Loucy (cell line): ENCODE data around the gene MOSPD3.

Experiments used
- H2AFZ ChIP-seq: fragments of 200-600 bp; sonication (generic); 2 replicates; pipeline ENCODE4 v1.6.0; 2016; ENCODE audit warnings: antibody characterized with exemption, mild to moderate bottlenecking, low read length, moderate library complexity
- H3F3A ChIP-seq: fragments of 200-600 bp; 2 replicates; pipeline ENCODE4 v1.6.0; 2016; ENCODE audit warnings: antibody characterized with exemption, low read depth, mild to moderate bottlenecking
- H3K27me3 ChIP-seq: fragments of 200-600 bp; sonication (generic); 2 replicates; pipeline ENCODE4 v1.6.1; 2014; ENCODE audit warnings: low read length, mild to moderate bottlenecking; ENCODE audit not compliant: insufficient read depth, poor library complexity, severe bottlenecking
- H3K36me3 ChIP-seq: fragments of 200-600 bp; sonication (generic); 2 replicates; pipeline ENCODE4 v1.6.1; 2016; ENCODE audit warnings: low read length; ENCODE audit not compliant: insufficient read depth
- H3K4me1 ChIP-seq: fragments of 200-600 bp; sonication (generic); 2 replicates; pipeline ENCODE4 v1.5.1; 2014; ENCODE audit warnings: low read length, mild to moderate bottlenecking; ENCODE audit not compliant: insufficient read depth, poor library complexity, severe bottlenecking
- H3K4me2 ChIP-seq: fragments of 200-600 bp; sonication (generic); 2 replicates; pipeline ENCODE4 v1.6.0; 2014; ENCODE audit warnings: antibody characterized with exemption, low read length, low read depth, mild to moderate bottlenecking; ENCODE audit not compliant: poor library complexity, severe bottlenecking
- H3K4me3 ChIP-seq: fragments of 200-600 bp; sonication (generic); 2 replicates; pipeline ENCODE4 v1.5.1; 2014; ENCODE audit warnings: low read length, mild to moderate bottlenecking, mixed read lengths; ENCODE audit not compliant: poor library complexity, severe bottlenecking
- H3K79me2 ChIP-seq: fragments of 200-600 bp; sonication (generic); 2 replicates; pipeline ENCODE4 v1.6.1; 2014; ENCODE audit warnings: low read length; ENCODE audit not compliant: insufficient read depth
- H3K9ac ChIP-seq: fragments of 200-600 bp; sonication (generic); 2 replicates; pipeline ENCODE4 v1.6.0; 2014; ENCODE audit warnings: mild to moderate bottlenecking, low read depth, low read length, moderate library complexity; ENCODE audit not compliant: poor library complexity, severe bottlenecking
- H3K9me2 ChIP-seq: fragments of 200-600 bp; sonication (generic); replicated peaks from 2 replicates; pipeline ENCODE4 v1.6.1; 2016; ENCODE audit warnings: low read depth, low read length, mixed read lengths
- H3K9me3 ChIP-seq: fragments of 200-600 bp; sonication (generic); 2 replicates; pipeline ENCODE4 v1.6.1; 2014; ENCODE audit warnings: mild to moderate bottlenecking, antibody characterized with exemption, low read length, low read depth; ENCODE audit not compliant: insufficient read depth
- H4K20me1 ChIP-seq: fragments of 200-600 bp; sonication (generic); 2 replicates; pipeline ENCODE4 v1.6.0; 2014; ENCODE audit warnings: antibody characterized with exemption, low read length, mild to moderate bottlenecking; ENCODE audit not compliant: insufficient read depth, poor library complexity, severe bottlenecking
- EZH2phosphoT487 ChIP-seq: fragments of 200-600 bp; IDR thresholded peaks from 2 replicates; pipeline ENCODE4 v1.6.1; 2018; ENCODE audit warnings: antibody characterized with exemption, mild to moderate bottlenecking, moderate library complexity, borderline replicate concordance
- TF ChIP-seq, protein P1 (sequence below): fragments of 200-600 bp; sonication (generic); conservative IDR thresholded peaks from 2 replicates; pipeline ENCODE4 v1.5.1; 2014; ENCODE audit warnings: mild to moderate bottlenecking, antibody characterized with exemption, low read length

Gene MOSPD3

DNA sequence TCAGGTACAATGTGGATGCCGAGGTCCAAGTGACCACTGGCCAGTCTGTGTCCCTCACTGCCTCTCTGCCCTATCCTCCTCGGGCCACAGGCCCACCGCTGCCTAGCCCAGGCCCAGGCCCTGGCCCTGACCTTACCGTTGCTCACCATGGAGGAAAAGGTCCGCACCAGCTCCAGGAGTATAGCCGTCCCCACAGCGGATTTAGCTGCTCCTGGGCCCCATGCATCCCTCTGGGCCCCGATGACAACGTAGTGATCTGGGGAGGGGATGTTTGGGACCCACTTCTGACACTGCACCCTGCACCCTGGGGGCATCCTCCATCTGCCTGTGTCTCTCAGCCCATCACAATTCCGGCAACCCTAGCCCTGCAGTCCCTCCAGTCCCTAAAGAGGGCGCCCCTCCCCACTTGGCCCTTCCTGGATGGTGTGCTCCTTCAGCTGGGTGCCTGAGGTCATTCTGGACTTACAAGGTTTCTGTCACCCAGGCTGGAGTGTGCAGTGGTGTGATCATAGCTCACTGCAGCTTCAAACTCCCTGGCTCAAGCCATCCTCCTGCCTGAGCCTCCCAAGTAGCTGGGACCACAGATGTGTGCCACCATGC is 16.9 kb downstream of the MOSPD3 start:
- peaks cover 8% of the 10 kb centered on the region; the same call in 1 of the 2 replicates for H3K79me2 ChIP-seq
- no peak overlapping the region for H2AFZ ChIP-seq
- no peak for TF ChIP-seq EZH2phosphoT487
- TF ChIP-seq, protein P1, sequence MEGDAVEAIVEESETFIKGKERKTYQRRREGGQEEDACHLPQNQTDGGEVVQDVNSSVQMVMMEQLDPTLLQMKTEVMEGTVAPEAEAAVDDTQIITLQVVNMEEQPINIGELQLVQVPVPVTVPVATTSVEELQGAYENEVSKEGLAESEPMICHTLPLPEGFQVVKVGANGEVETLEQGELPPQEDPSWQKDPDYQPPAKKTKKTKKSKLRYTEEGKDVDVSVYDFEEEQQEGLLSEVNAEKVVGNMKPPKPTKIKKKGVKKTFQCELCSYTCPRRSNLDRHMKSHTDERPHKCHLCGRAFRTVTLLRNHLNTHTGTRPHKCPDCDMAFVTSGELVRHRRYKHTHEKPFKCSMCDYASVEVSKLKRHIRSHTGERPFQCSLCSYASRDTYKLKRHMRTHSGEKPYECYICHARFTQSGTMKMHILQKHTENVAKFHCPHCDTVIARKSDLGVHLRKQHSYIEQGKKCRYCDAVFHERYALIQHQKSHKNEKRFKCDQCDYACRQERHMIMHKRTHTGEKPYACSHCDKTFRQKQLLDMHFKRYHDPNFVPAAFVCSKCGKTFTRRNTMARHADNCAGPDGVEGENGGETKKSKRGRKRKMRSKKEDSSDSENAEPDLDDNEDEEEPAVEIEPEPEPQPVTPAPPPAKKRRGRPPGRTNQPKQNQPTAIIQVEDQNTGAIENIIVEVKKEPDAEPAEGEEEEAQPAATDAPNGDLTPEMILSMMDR: peak; percentile 65
- H3K27me3 ChIP-seq: no peaks in the 10 kb centered on the region
- H3K4me3 ChIP-seq: no peak overlapping the region
- no peak overlapping the region for H3K4me2 ChIP-seq
- no peaks in the 10 kb centered on the region for H4K20me1 ChIP-seq
- H3K9ac ChIP-seq: no peak overlapping the region
- no peaks in the 10 kb centered on the region for H3K36me3 ChIP-seq
- H3K9me2 ChIP-seq: no peaks in the 10 kb centered on the region
- no peaks in the 10 kb centered on the region for H3K9me3 ChIP-seq
- H3K4me1 ChIP-seq: peaks cover 21% of the 10 kb centered on the region
- no peaks in the 10 kb centered on the region; the same call in 1 of the 2 replicates for H3F3A ChIP-seq

DNA sequence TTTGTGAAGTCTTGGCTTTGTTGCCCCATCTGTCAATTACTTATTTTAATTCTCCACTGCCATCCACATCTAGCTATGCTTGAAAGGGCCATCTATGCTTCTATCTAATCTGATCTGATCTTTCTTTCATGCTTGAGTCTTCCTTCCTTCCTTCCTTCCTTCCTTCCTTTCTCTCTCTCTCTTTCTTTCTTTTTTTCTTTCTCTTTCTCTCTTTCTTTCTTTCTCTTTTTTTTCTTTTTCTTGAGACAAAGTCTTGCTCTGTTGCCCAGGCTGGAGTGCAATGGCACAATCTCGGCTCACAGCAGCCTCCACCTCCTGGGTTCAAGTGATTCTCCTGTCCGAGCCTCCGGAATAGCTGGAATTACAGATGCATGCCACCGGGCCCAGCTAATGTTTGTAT is 17.7 kb downstream of the MOSPD3 start:
- Histone ChIP-seq H3F3A (no peaks in the 10 kb centered on the region; the same call in 1 of the 2 replicates), H2AFZ (no peak overlapping the region), H3K9ac (no peak overlapping the region), H3K9me2 (no peaks in the 10 kb centered on the region), H4K20me1 (no peaks in the 10 kb centered on the region), H3K4me3 (no peak overlapping the region), H3K9me3 (no peaks in the 10 kb centered on the region), H3K27me3 (no peaks in the 10 kb centered on the region), H3K79me2 (peaks cover 8% of the 10 kb centered on the region; the same call in 1 of the 2 replicates), H3K4me2 (no peak overlapping the region), H3K36me3 (no peaks in the 10 kb centered on the region), H3K4me1 (peaks cover 21% of the 10 kb centered on the region)
- TF ChIP-seq, protein P1: no peak
- no peak for TF ChIP-seq EZH2phosphoT487

DNA sequence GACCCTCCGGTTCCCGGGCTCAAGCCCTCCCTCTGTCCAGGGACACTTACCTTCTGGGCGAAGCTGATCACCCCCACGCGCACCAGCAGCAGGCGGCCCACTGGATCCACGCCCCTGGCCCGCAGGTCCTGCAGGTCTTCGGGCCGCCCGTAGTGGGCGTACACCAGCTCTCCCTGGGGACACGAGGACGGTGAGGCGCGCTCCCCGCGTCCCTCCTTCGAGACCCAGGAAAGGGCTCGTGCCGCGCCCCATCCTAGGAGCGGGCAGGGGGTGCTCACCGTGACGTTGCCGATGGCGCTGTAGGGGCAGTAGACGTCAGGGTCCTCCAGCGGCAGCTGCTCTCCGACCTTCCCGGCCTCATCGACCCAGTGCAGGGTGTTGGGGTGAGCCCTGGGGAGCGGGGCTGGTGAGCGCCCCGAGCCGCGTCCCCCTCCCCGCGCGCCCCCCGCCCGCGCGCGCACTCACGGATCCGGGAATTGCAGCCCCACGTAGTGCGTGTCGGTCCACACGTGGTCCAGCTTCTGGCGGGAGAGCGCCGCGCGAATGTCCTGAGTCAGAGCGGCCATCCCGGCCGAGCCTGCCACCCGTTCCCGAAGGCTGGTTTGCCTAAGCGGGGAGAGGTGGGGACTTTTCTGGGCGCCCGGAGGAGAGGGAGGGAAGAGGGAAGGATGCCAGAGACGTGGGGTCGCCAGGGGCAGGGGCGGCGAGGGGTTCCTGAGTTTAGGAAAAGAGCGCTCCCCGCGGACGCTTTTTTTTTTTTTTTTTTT is 20.8 kb downstream of the MOSPD3 start:
- no peaks in the 10 kb centered on the region; the same call in 1 of the 2 replicates for H3F3A ChIP-seq
- no peaks in the 10 kb centered on the region for H3K9me3 ChIP-seq
- peak overlapping the region; percentile 90 for H2AFZ ChIP-seq
- peak overlapping the region; percentile 77 for H3K9ac ChIP-seq
- no peaks in the 10 kb centered on the region for H4K20me1 ChIP-seq
- H3K79me2 ChIP-seq: no peaks in the 10 kb centered on the region
- no peaks in the 10 kb centered on the region for H3K36me3 ChIP-seq
- peak overlapping the region; percentile 78 for H3K4me3 ChIP-seq
- TF ChIP-seq EZH2phosphoT487: no peak
- TF ChIP-seq, protein P1: peak; percentile 39
- H3K4me1 ChIP-seq: peaks cover 8% of the 10 kb centered on the region
- peak overlapping the region; percentile 51 for H3K4me2 ChIP-seq
- no peaks in the 10 kb centered on the region for H3K27me3 ChIP-seq
- no peaks in the 10 kb centered on the region for H3K9me2 ChIP-seq
